Stomach (tissue), 9 donors: ENCODE results near the gene PDXK. TPM values are rescaled to one million over a fixed set of nuclear protein-coding genes. Genes with fewer than 3 reads are reported as not detected.

Source experiments
- DNase-seq, 2 donors: peaks; one replicate each; pipeline versions ENCODE4 v3.0.0 to v3.0.0-alpha.2; 2013 to 2019
- H3K27ac ChIP-seq, 5 donors: fragments of 200-600 bp in 4 of 5; sonication (generic) in 4 of 5; one replicate each; pipeline ENCODE4 v1.5.1; 2013 to 2019; ENCODE audit warnings: mild to moderate bottlenecking in 1 of 5, moderate library complexity in 1 of 5
- H3K27me3 ChIP-seq, 3 donors: fragments of 200-600 bp; sonication (generic); one replicate each; pipeline ENCODE4 v1.5.1; 2017 to 2019; ENCODE audit warnings: mixed run types in 1 of 3
- H3K36me3 ChIP-seq, 4 donors: fragments of 200-600 bp; sonication (generic); 1 replicate in 3 of 4; 2 replicates in 1 of 4; pipeline ENCODE4 v1.5.1; 2016 to 2019
- H3K4me1 ChIP-seq, 4 donors: fragments of 200-600 bp; sonication (generic); one replicate each; pipeline ENCODE4 v1.5.1; 2016 to 2019
- H3K4me3 ChIP-seq, 4 donors: fragments of 200-600 bp; sonication (generic) in 3 of 4; one replicate each; pipeline ENCODE4 v1.5.1; 2016 to 2019; ENCODE audit warnings: mild to moderate bottlenecking in 1 of 4
- H3K9me3 ChIP-seq, 4 donors: fragments of 200-600 bp; sonication (generic); one replicate each; pipeline ENCODE4 v1.5.1; 2016 to 2019
- CTCF ChIP-seq, 7 experiments: fragments of 450-650 bp in 4 of 7; fragments of 200-600 bp in 3 of 7; sonication (generic) in 3 of 7; IDR thresholded peaks; one replicate each; pipeline ENCODE4 v1.5.1; 2016 to 2019; ENCODE audit warnings: antibody characterized with exemption in 7 of 7, control low read depth in 2 of 7, mild to moderate bottlenecking in 1 of 7
- EP300 ChIP-seq: sonication (generic); formaldehyde crosslinking; IDR thresholded peaks from one replicate; pipeline ENCODE4 v1.6.1; 2017; ENCODE audit warnings: antibody characterized with exemption
- POLR2A ChIP-seq, 4 donors: fragments of 450-650 bp; IDR thresholded peaks; one replicate each; pipeline ENCODE4 v1.6.1; 2016; ENCODE audit warnings: antibody characterized with exemption in 4 of 4, control low read depth in 2 of 4, mild to moderate bottlenecking in 1 of 4, moderate library complexity in 1 of 4
- POLR2AphosphoS5 ChIP-seq, 3 donors: sonication (generic); formaldehyde crosslinking; IDR thresholded peaks; one replicate each; pipeline ENCODE4 v1.6.1; 2016; ENCODE audit warnings: antibody characterized with exemption in 3 of 3
- WGBS, 5 donors: extraction: QIAGEN DNeasy Blood & Tissue Kit in 3 of 5; methylation state at CpG; one replicate each; pipeline versions ENCODE4 v1.1.5 to v1.1.7; 2013 to 2018; 5-methylcytosine and 5-hydroxymethylcytosine counted together
- intact Hi-C: fragments of 100-400 bp; cut with DNase I; formaldehyde crosslinking; loops from one replicate; pipeline ENCODE4 v1.15.1; 2023; ENCODE audit warnings: low total_unique reads
- polyA plus RNA-seq, 3 donors: library from polyadenylated mRNA; stranded (reverse); fragments of 200-250 nt; gene quantifications; one replicate each; pipeline ENCODE4 v1.2.3, GENCODE V29; 2013
- total RNA-seq, 5 donors: library from RNA; depleted of rRNA; stranded (reverse); fragments of >200 nt; gene quantifications; one replicate each; pipeline versions ENCODE4 v1.1.0 to v1.2.3, GENCODE V29; 2014 to 2016
- donor health status: healthy with polysubstance abuse.
- donor health status: Bipolar disorder and iron deficiency.
- donor health status: healthy.

Gene PDXK
- total and polyA plus RNA-seq, 8 donors = 36.7 to 139 (median 52.3) TPM

- Histone ChIP-seq H3K9me3 (no peaks in the 10 kb centered on the region), H3K4me1 (peaks cover 20 to 62% (median 47%) of the 10 kb centered on the region in 4 donors), H3K27me3 (no peaks in the 10 kb centered on the region), H3K27ac (peak overlapping the region; percentile 59 to 82 (median 68)), H3K4me3 (no peak overlapping the region), H3K36me3 (peaks cover 0 to 51% (median 30%) of the 10 kb centered on the region in 4 donors)
- TF ChIP-seq POLR2A (IDR thresholded peaks at IDR 0.05) = no peak
- TF ChIP-seq CTCF (IDR thresholded peaks at IDR 0.05) = no peak
- peak in 2 of 3 donors; percentile 9 to 18 for TF ChIP-seq POLR2AphosphoS5 (IDR thresholded peaks at IDR 0.05)
- TF ChIP-seq EP300 = no peak
- intact Hi-C loops = loop anchor here (5.0 kb wide), 1 partner anchor 32 kb away; no protein-coding TSS in a partner anchor
- DNase-seq = peak; percentile 47 to 54
- WGBS, 5 donors = 40 to 64% (median 50%) methylated on average over 9 of the region's 9 CpGs
Observed at GRCh38 chr21:43734928-43735229, 15.9 kb downstream of the PDXK start.

DNA sequence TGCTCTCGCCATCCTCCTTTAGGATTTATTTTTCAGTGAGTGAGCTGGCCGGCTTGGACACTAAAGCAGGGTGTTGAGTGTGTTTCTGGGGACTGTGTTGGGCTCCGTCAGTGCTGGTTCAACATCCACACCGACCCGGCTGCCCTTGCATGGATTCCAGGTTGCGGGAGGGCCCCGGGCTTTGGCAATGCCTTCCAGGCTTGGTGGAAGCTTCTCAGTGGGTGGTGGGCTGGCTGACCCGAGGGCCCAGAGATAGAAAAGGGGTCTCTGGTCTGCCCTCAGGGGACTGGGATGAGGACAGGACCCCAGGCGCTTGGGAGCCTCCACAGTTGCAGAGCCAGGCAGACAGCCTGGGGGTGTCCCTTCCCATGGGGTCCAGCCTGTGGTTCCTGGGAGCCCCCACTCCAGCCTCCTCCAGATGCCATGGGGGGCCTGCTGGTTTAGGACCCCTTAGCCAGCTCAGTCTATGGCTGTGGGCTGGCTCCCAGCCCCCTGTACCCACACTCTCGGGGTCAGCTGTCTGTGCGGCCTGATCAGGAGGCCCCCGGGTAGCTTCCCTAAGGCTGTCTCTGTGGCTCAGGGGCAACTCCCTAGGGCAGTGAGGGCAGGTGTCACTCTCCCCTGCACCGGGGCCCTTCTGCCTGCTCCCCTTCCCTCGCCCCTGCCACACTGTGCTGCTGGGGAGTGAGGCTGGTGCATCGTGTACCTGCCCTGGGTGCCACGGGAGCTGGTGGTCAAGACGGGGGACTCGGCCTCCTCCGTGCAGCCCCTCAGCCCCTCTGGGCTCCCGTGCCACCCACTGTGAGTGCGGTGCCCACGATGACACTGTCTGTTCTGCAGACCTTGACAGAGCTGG, 16.5 kb downstream of the PDXK start:
- H3K27me3 ChIP-seq = no peaks in the 10 kb centered on the region
- 87 to 92% (median 87%) methylated on average over 18 to 22 of the region's 22 CpGs for WGBS, 5 donors
- peaks cover 0 to 55% (median 30%) of the 10 kb centered on the region in 4 donors for H3K36me3 ChIP-seq
- intact Hi-C loops = no loop called here
- no peak for TF ChIP-seq POLR2AphosphoS5 (IDR thresholded peaks at IDR 0.05)
- TF ChIP-seq CTCF (IDR thresholded peaks at IDR 0.05) = no peak
- H3K9me3 ChIP-seq = no peaks in the 10 kb centered on the region
- H3K27ac ChIP-seq = peak overlapping the region; percentile 59 to 82 (median 68)
- no peak overlapping the region for H3K4me3 ChIP-seq
- DNase-seq = no peak
- H3K4me1 ChIP-seq = peaks cover 18 to 58% (median 44%) of the 10 kb centered on the region in 4 donors

- Histone ChIP-seq H3K9me3 (no peaks in the 10 kb centered on the region), H3K4me1 (peaks cover 18 to 58% (median 46%) of the 10 kb centered on the region in 4 donors), H3K27ac (peak overlapping the region in 1 of 5 donors; percentile 76), H3K36me3 (peaks cover 0 to 55% (median 30%) of the 10 kb centered on the region in 4 donors), H3K27me3 (no peaks in the 10 kb centered on the region), H3K4me3 (no peak overlapping the region)
- intact Hi-C loops = no loop called here
- TF ChIP-seq POLR2A (IDR thresholded peaks at IDR 0.05) (no peak), EP300 (no peak), POLR2AphosphoS5 (IDR thresholded peaks at IDR 0.05) (no peak), CTCF (IDR thresholded peaks at IDR 0.05) (no peak)
- 86 to 93% (median 91%) methylated on average over 24 to 25 of the region's 25 CpGs for WGBS, 5 donors
- no peak for DNase-seq
Observed at GRCh38 chr21:43736224-43736883, 17.4 kb downstream of the PDXK start.

GRCh38 chr21:43737158-43737950, 18.4 kb downstream of the PDXK start:
- no peak for TF ChIP-seq EP300
- TF ChIP-seq POLR2AphosphoS5 (IDR thresholded peaks at IDR 0.05) = no peak
- TF ChIP-seq CTCF (IDR thresholded peaks at IDR 0.05) = no peak
- no peak for TF ChIP-seq POLR2A (IDR thresholded peaks at IDR 0.05)
- Histone ChIP-seq H3K9me3 (no peaks in the 10 kb centered on the region), H3K27me3 (no peaks in the 10 kb centered on the region), H3K36me3 (peaks cover 0 to 65% (median 39%) of the 10 kb centered on the region in 4 donors), H3K27ac (peak overlapping the region in 1 of 5 donors; percentile 43), H3K4me3 (no peak overlapping the region), H3K4me1 (peaks cover 18 to 49% (median 39%) of the 10 kb centered on the region in 4 donors)
- WGBS, 5 donors = 89 to 94% (median 92%) methylated on average over 32 to 35 of the region's 35 CpGs
- intact Hi-C loops = no loop called here
- no peak for DNase-seq
